NCI-H82 (cell line): ENCODE measurements around the gene PDZD11.
"Not testable (repeated sequence)": the region's sequence is repeated elsewhere in the genome, so short reads cannot be mapped to it uniquely, and the experiment has no call there.

Source experiments
- DNase-seq: peaks from one replicate; lab custom pipeline; 2025; lab: John Stamatoyannopoulos, UW

PDZD11 gene

DNA sequence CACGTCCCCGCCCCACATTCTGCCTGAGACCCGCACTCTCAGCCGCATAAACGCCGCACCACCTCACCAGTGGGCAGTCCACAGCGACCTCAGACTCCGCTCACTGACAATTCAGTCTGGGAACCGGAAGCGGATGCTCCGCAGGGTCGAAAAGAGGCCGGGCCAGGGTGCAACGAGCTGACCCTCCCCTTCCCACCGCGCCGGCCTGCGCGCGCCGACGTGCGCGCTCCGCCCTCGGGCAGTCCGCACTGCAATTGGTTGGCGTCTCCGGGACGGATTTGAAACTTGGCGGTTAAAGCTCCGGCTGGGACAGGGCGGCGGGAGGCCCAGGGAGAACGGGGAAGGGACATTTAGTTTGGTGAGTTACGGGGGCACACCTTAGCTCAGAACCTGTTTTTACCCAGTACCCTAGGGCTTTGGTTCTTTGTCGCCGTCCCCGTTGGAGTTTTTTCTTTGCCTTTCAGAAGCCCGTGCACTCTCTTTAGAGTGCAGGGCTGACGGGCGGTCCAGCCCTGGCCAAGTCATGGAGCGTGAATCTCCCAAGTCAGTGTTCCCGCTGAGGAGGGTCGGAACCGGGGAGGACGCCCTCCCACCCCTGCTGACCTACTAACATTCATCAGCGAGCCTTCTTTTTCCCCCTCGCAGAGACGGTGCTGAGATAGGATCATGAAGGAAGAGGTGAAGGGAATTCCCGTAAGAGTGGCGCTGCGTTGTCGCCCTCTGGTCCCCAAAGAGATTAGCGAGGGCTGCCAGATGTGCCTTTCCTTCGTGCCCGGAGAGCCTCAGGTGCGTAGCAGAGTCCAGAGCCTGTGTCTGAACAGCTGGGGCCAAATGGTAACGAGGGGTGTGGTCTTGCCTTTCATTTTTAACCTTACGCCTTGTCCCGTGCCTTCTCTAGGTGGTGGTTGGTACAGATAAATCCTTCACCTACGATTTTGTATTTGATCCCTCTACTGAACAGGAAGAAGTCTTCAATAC is at the start of gene PDZD11, which contains the start of gene KIF4A:
Gene PDZD11, minus strand, starts transcription at position 135 of the 978 bp plus-strand sequence. CDS start 586 bp downstream, outside the sequence.
Gene KIF4A, plus strand, starts transcription at position 312 of the 978 bp plus-strand sequence. Its CDS starts 355 bp downstream, at position 667.
- peak; percentile 93 for DNase-seq

- DNase-seq, result no peak
Measured at GRCh38 chrX:70338290-70338689, 48.6 kb upstream of the PDZD11 start.

- DNase-seq, result no peak
Measured at GRCh38 chrX:70336767-70337166, 47.0 kb upstream of the PDZD11 start.

GRCh38 chrX:70332600-70332999 is 42.9 kb upstream of the PDZD11 start:
- peak; percentile 45 for DNase-seq

GRCh38 chrX:70331161-70331560 is 41.4 kb upstream of the PDZD11 start:
- DNase-seq, result no peak

- DNase-seq, result no peak
Measured at GRCh38 chrX:70324326-70324725, 34.6 kb upstream of the PDZD11 start.

GRCh38 chrX:70323628-70324027 is 33.9 kb upstream of the PDZD11 start:
- not testable (repeated sequence) for DNase-seq

- peak; percentile 68 for DNase-seq
Measured at GRCh38 chrX:70322784-70323183, 33.1 kb upstream of the PDZD11 start.

- no peak for DNase-seq
Measured at GRCh38 chrX:70313503-70313902, 23.8 kb upstream of the PDZD11 start.

GRCh38 chrX:70301716-70302115 is 12.0 kb upstream of the PDZD11 start:
- DNase-seq, result no peak

- DNase-seq, result no peak
Measured at GRCh38 chrX:70293621-70294020, 3.9 kb upstream of the PDZD11 start.

DNA sequence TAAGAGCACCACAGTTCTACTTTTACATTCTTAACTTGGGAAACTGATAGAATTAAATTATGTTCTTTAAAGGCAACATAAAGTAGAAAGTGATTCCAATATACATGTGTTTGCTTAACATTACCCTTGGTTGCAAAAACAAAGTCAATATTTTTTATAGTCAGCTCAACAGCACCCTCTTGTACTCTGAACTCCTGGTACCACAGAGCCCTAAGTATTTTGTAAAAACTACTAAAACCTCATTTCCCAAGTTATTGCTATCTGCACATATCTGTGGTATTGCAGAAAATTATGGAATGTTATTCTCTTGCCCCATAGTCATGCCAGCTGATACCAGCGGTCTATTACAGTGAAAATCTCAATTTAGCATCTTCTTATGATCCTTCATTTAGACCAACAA is 3.1 kb upstream of the PDZD11 start:
- DNase-seq, result no peak

GRCh38 chrX:70289168-70289792 is 447 bp downstream of the PDZD11 start:
- no peak for DNase-seq

DNA sequence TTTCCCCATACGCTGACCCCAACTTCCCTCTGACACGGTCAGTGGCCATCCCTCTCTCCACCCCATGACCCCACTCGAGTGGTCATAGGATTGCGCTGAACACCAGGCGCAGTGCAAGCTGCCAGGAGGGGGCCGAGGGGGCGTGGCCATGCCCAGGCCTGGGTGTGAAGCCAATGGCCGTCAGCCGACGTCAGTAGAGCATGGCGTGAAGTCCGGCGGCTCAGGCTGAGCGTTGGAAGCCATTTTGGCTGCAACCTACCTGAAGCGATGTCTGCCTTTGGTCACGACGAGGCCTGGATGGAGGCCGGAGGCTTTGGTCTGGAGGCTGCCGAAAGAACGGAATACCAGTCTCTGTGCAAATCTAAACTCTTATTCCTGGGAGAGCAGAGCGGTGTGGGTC is 7.8 kb downstream of the PDZD11 start, which contains the start of gene RAB41:
Gene RAB41, plus strand, starts transcription at position 222 of the 400 bp plus-strand sequence. Its CDS starts 46 bp downstream, at position 268.
- no peak for DNase-seq

DNA sequence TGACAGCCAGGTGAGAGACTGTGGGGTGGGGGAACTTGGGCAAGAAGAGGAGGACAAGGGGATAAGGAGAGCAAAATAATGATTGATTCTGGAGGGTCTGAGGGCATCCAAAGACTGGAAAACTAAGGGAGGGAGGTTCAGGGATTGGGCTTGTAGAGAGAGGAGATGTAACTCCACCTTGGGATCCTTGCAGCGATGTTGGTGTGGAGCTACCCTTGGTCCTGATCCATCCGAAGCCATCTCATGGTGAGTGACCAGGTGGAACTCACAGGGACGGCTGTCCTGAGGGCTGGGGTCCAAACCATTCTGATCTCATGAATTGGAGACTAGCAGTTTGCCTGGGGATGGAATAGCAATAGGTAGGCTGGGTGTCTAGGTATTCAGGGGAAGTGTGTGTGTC is 9.2 kb downstream of the PDZD11 start:
- no peak for DNase-seq

GRCh38 chrX:70279081-70279480 is 10.6 kb downstream of the PDZD11 start:
- peak; percentile 53 for DNase-seq

GRCh38 chrX:70274029-70274428 is 15.7 kb downstream of the PDZD11 start:
- peak; percentile 4 for DNase-seq

GRCh38 chrX:70268034-70268433 is 21.7 kb downstream of the PDZD11 start, which contains the start of gene ARR3:
Gene ARR3 (plus strand): TSS chrX:70268334. CDS start chrX:70269386, 1,052 bp downstream.
- peak; percentile 96 for DNase-seq

DNA sequence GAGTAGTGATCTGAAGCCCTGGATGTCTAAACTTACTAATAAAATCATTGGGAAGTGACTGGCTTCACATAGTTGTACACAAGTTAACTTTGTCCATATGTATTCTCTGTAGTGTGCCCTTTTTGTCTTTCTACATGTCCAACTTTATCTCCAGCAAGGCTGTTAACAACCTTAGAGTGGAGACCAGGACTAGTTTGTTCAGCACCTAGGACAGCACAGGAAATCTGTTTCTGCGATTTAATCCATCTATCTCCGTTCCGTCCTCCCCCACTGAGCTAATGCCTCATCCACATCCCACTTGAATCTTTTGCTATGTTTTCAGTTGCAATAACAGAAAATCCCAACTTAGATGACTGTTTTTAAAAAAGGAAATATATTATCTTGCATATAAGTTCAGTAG is 24.9 kb downstream of the PDZD11 start:
- peak; percentile 18 for DNase-seq

- DNase-seq, result peak; percentile 81
Measured at GRCh38 chrX:70262952-70263567, 26.7 kb downstream of the PDZD11 start.

GRCh38 chrX:70260104-70260503 is 29.6 kb downstream of the PDZD11 start, which contains the start of gene P2RY4:
Gene P2RY4 (minus strand): TSS chrX:70260204. CDS start chrX:70259624, 580 bp downstream.
- peak; percentile 7 for DNase-seq
